ENCODE results near the gene SEPTIN14.
"Not testable (repeated sequence)": the region's sequence is repeated elsewhere in the genome, so short reads cannot be mapped to it uniquely, and the experiment has no call there.

SEPTIN14 gene

DNA sequence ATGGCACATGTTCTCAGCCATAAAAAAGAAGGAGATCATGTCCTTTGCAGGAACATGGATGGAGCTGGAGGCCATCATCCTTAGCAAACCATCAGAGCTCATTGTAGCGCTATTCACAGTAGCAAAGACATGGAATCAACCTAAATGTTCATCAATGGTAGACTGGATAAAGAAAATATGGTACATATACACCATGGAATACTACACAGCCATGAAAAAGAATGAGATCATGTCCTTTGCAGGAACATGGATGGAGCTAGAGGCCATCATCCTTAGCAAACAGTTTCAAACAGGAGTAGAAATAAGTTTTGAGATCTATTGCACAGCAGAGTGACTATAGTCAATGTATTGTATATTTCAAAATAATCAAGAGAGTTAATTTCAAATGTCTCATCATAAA is 17.4 kb downstream of the SEPTIN14 start:
- H3K4me1 ChIP-seq (ENCODE audit: control extremely low read depth in 1 of 4, control insufficient read depth in 4 of 4, insufficient read depth in 4 of 4, low read length in 3 of 4); H3K9me3 ChIP-seq (ENCODE audit: control extremely low read depth in 1 of 5, control insufficient read depth in 4 of 5, insufficient read depth in 2 of 5, low read depth in 1 of 5, low read length in 4 of 5); CTCF ChIA-PET; H3K27me3 ChIP-seq (replicated peaks in 2 of 5; ENCODE audit: control insufficient read depth in 4 of 5, insufficient read depth in 5 of 5, low read length in 4 of 5); POLR2A ChIA-PET; H3K27ac ChIP-seq (ENCODE audit: insufficient read depth in 1 of 2, low read depth in 1 of 2, low read length in 2 of 2, poor library complexity in 1 of 2, severe bottlenecking in 2 of 2); H3K36me3 ChIP-seq (ENCODE audit: control insufficient read depth in 4 of 4, insufficient read depth in 4 of 4, low read length in 3 of 4); H3K4me3 ChIP-seq (ENCODE audit: control insufficient read depth in 1 of 7, extremely low read depth in 1 of 7, insufficient read depth in 4 of 7, low read depth in 2 of 7, low read length in 6 of 7); DNase-seq: not testable (repeated sequence)
- no CpG with 5 or more reads among the region's 1 CpG for WGBS (ENCODE audit: insufficient coverage)

DNA sequence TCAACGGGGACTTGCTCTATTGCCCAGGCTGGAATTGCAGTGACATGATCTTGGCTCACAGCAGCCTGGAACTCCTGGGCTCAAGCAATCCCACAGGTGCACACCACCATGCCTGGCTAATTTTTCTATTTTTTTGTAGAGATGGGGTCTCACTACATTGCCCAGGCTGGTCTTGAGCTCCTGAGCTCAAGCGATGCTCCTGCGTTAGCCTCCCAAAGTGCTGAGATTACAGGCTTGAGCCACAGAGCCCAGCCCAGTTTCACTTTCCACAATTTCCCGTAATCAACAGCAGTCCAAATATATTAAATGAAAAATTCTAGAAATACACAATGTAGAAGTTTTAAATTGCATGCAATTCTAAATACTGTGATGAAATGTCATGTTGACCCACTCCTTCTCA is 24.0 kb downstream of the SEPTIN14 start:
- Histone ChIP-seq H3K4me1 (ENCODE audit: control extremely low read depth in 1 of 4, control insufficient read depth in 4 of 4, insufficient read depth in 4 of 4, low read length in 3 of 4) (no peaks in the 10 kb centered on the region), H3K36me3 (ENCODE audit: control insufficient read depth in 4 of 4, insufficient read depth in 4 of 4, low read length in 3 of 4) (no peaks in the 10 kb centered on the region), H3K9me3 (ENCODE audit: control extremely low read depth in 1 of 5, control insufficient read depth in 4 of 5, insufficient read depth in 2 of 5, low read depth in 1 of 5, low read length in 4 of 5) (no peaks in the 10 kb centered on the region), H3K4me3 (ENCODE audit: control insufficient read depth in 1 of 7, extremely low read depth in 1 of 7, insufficient read depth in 4 of 7, low read depth in 2 of 7, low read length in 6 of 7) (no peak overlapping the region), H3K27me3 (replicated peaks in 2 of 5; ENCODE audit: control insufficient read depth in 4 of 5, insufficient read depth in 5 of 5, low read length in 4 of 5) (no peaks in the 10 kb centered on the region), H3K27ac (ENCODE audit: insufficient read depth in 1 of 2, low read depth in 1 of 2, low read length in 2 of 2, poor library complexity in 1 of 2, severe bottlenecking in 2 of 2) (no peak overlapping the region)
- POLR2A ChIA-PET = no interaction called here
- CTCF ChIA-PET = interaction anchor here (1.3 kb wide), 1 partner anchor 24 kb away, joined by 3 read pairs; no protein-coding TSS in a partner anchor
- no peak for DNase-seq
- WGBS (ENCODE audit: insufficient coverage) = no CpG with 5 or more reads among the region's 4 CpGs

DNA sequence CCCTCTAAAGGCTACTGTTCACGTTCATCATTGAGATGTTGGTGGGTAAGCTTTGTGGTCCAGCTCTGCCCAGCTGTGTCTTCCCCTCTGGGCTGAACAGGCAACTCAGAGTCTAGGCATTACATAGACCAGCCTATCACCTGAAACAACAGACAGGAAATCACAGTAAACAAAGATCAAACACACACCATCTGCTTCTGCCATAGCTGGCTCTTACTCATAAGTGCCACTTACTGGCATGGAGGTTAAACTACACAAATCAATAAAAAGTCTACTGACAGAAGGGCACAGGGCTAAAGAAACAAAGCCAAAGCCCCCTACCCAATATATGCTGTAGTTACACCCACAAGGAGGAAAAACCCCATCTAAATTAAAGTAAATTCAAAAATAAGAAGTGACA is 35.0 kb downstream of the SEPTIN14 start:
- H3K27me3 ChIP-seq (replicated peaks in 2 of 5; ENCODE audit: control insufficient read depth in 4 of 5, insufficient read depth in 5 of 5, low read length in 4 of 5) = no peaks in the 10 kb centered on the region
- H3K27ac ChIP-seq (ENCODE audit: insufficient read depth in 1 of 2, low read depth in 1 of 2, low read length in 2 of 2, poor library complexity in 1 of 2, severe bottlenecking in 2 of 2) = no peak overlapping the region
- ChIA-PET CTCF (no interaction called here), POLR2A (no interaction called here)
- no peak overlapping the region for H3K4me3 ChIP-seq (ENCODE audit: control insufficient read depth in 1 of 7, extremely low read depth in 1 of 7, insufficient read depth in 4 of 7, low read depth in 2 of 7, low read length in 6 of 7)
- DNase-seq = no peak
- H3K36me3 ChIP-seq (ENCODE audit: control insufficient read depth in 4 of 4, insufficient read depth in 4 of 4, low read length in 3 of 4) = no peaks in the 10 kb centered on the region
- WGBS (ENCODE audit: insufficient coverage) = 100% methylated on average over 1 of the region's 1 CpG
- peaks cover 0 to 23% (median 11%) of the 10 kb centered on the region in 5 experiments for H3K9me3 ChIP-seq (ENCODE audit: control extremely low read depth in 1 of 5, control insufficient read depth in 4 of 5, insufficient read depth in 2 of 5, low read depth in 1 of 5, low read length in 4 of 5)
- H3K4me1 ChIP-seq (ENCODE audit: control extremely low read depth in 1 of 4, control insufficient read depth in 4 of 4, insufficient read depth in 4 of 4, low read length in 3 of 4) = no peaks in the 10 kb centered on the region

DNA sequence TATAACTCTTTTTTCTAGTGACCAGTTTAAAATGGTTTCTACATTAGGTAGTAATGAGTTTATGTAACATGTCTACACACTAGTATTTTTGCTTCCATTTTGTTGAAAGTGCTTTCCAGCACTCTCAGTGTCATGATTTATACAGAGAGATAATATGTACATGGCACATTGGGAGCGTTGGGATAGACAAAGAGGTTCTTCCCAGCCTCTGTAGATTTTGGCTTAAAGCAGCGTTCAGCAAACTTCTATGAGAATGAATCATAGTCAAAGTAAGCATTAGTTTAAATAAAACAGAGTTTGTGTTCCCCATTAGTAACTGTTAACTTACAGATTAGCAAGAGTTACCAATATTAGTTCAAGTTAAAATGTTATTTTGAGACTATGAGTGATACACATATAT is 43.9 kb downstream of the SEPTIN14 start:
- no peaks in the 10 kb centered on the region for H3K4me1 ChIP-seq (ENCODE audit: control extremely low read depth in 1 of 4, control insufficient read depth in 4 of 4, insufficient read depth in 4 of 4, low read length in 3 of 4)
- ChIA-PET POLR2A (no interaction called here), CTCF (no interaction called here)

DNA sequence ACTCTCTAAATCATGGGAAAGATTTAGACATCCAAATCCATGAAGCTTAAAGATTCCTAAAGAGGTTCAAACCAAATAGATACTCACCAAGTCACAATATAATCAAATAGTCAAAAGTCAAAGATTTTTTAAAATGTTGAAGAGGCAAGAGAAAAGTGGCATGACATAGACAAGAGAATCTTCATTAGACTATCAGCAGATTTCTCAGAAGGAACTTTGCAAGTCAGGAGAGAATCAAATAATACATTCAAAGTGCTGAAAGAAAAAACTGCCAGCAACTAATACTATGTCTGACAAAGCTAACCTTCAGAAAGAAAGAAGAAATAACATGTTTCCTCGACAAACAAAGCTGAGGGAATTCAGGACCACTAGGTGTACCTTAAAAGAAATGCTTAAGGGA is 65.3 kb downstream of the SEPTIN14 start:
- H3K9me3 ChIP-seq (ENCODE audit: control extremely low read depth in 1 of 5, control insufficient read depth in 4 of 5, insufficient read depth in 2 of 5, low read depth in 1 of 5, low read length in 4 of 5) = peaks cover 0 to 10% (median 7%) of the 10 kb centered on the region in 5 experiments
- H3K4me1 ChIP-seq (ENCODE audit: control extremely low read depth in 1 of 4, control insufficient read depth in 4 of 4, insufficient read depth in 4 of 4, low read length in 3 of 4); H3K27me3 ChIP-seq (replicated peaks in 2 of 5; ENCODE audit: control insufficient read depth in 4 of 5, insufficient read depth in 5 of 5, low read length in 4 of 5); H3K27ac ChIP-seq (ENCODE audit: insufficient read depth in 1 of 2, low read depth in 1 of 2, low read length in 2 of 2, poor library complexity in 1 of 2, severe bottlenecking in 2 of 2); H3K36me3 ChIP-seq (ENCODE audit: control insufficient read depth in 4 of 4, insufficient read depth in 4 of 4, low read length in 3 of 4); POLR2A ChIA-PET; H3K4me3 ChIP-seq (ENCODE audit: control insufficient read depth in 1 of 7, extremely low read depth in 1 of 7, insufficient read depth in 4 of 7, low read depth in 2 of 7, low read length in 6 of 7); CTCF ChIA-PET; DNase-seq: not testable (repeated sequence)
- no CpG with 5 or more reads among the region's 1 CpG for WGBS (ENCODE audit: insufficient coverage)

More for the DNA sequence above, 43.9 kb downstream of the SEPTIN14 start:
- Histone ChIP-seq H3K27ac (ENCODE audit: insufficient read depth in 1 of 2, low read depth in 1 of 2, low read length in 2 of 2, poor library complexity in 1 of 2, severe bottlenecking in 2 of 2) (no peak overlapping the region), H3K4me3 (ENCODE audit: control insufficient read depth in 1 of 7, extremely low read depth in 1 of 7, insufficient read depth in 4 of 7, low read depth in 2 of 7, low read length in 6 of 7) (no peak overlapping the region), H3K36me3 (ENCODE audit: control insufficient read depth in 4 of 4, insufficient read depth in 4 of 4, low read length in 3 of 4) (no peaks in the 10 kb centered on the region), H3K9me3 (ENCODE audit: control extremely low read depth in 1 of 5, control insufficient read depth in 4 of 5, insufficient read depth in 2 of 5, low read depth in 1 of 5, low read length in 4 of 5) (peaks cover 0 to 13% (median 9%) of the 10 kb centered on the region in 5 experiments), H3K27me3 (replicated peaks in 2 of 5; ENCODE audit: control insufficient read depth in 4 of 5, insufficient read depth in 5 of 5, low read length in 4 of 5) (no peaks in the 10 kb centered on the region)
- WGBS (ENCODE audit: insufficient coverage) = 60% methylated on average over 1 of the region's 2 CpGs
- no peak for DNase-seq

DNA sequence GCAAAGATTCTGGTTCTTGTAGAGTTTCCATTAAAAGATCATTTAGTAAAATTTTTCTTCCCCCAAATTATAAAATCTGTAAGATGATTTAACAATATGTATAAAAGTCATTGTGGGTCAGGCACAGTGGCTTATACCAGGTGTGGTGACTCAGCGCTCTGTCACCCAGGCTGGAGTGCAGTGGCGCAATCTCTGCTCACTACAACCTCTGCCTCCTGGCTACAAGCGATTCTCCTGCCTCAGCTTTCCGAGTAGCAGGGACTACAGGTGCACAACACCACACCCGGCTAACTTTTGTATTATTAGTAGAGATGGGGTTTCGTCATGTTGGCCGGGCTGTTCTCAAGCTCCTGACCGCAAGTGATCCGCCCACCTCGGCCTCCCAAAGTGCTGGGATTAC is 68.0 kb downstream of the SEPTIN14 start:
- no peak for DNase-seq
- WGBS (ENCODE audit: insufficient coverage) = 97% methylated on average over 6 of the region's 10 CpGs
- Histone ChIP-seq H3K4me1 (ENCODE audit: control extremely low read depth in 1 of 4, control insufficient read depth in 4 of 4, insufficient read depth in 4 of 4, low read length in 3 of 4) (no peaks in the 10 kb centered on the region), H3K9me3 (ENCODE audit: control extremely low read depth in 1 of 5, control insufficient read depth in 4 of 5, insufficient read depth in 2 of 5, low read depth in 1 of 5, low read length in 4 of 5) (peaks cover 0 to 10% (median 7%) of the 10 kb centered on the region in 5 experiments), H3K4me3 (ENCODE audit: control insufficient read depth in 1 of 7, extremely low read depth in 1 of 7, insufficient read depth in 4 of 7, low read depth in 2 of 7, low read length in 6 of 7) (no peak overlapping the region), H3K27ac (ENCODE audit: insufficient read depth in 1 of 2, low read depth in 1 of 2, low read length in 2 of 2, poor library complexity in 1 of 2, severe bottlenecking in 2 of 2) (no peak overlapping the region), H3K36me3 (ENCODE audit: control insufficient read depth in 4 of 4, insufficient read depth in 4 of 4, low read length in 3 of 4) (no peaks in the 10 kb centered on the region), H3K27me3 (replicated peaks in 2 of 5; ENCODE audit: control insufficient read depth in 4 of 5, insufficient read depth in 5 of 5, low read length in 4 of 5) (no peaks in the 10 kb centered on the region)
- ChIA-PET CTCF (no interaction called here), POLR2A (no interaction called here)

DNA sequence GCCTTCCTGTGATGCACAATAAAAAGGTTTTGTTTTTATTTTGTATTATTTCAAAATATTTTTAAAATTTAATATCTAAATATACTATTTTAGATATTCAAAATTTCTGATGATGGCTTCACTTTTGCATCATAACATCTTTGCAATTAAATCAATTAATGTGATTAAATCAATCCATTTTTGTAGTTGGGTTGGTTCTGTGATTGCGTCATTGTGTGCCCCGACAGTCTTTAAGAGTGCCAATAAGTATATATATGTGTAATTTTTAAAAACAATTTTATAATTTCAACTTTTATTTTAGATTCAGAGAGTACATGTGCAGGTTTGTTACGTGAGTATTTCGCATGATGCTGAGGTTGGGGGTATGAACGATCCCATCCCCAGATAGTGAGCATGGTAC is 70.5 kb downstream of the SEPTIN14 start:
- no peak for DNase-seq
- POLR2A ChIA-PET = no interaction called here
- H3K4me1 ChIP-seq (ENCODE audit: control extremely low read depth in 1 of 4, control insufficient read depth in 4 of 4, insufficient read depth in 4 of 4, low read length in 3 of 4) = no peaks in the 10 kb centered on the region
- no peaks in the 10 kb centered on the region for H3K9me3 ChIP-seq (ENCODE audit: control extremely low read depth in 1 of 5, control insufficient read depth in 4 of 5, insufficient read depth in 2 of 5, low read depth in 1 of 5, low read length in 4 of 5)
- CTCF ChIA-PET = no interaction called here
- H3K4me3 ChIP-seq (ENCODE audit: control insufficient read depth in 1 of 7, extremely low read depth in 1 of 7, insufficient read depth in 4 of 7, low read depth in 2 of 7, low read length in 6 of 7) = no peak overlapping the region
- no peak overlapping the region for H3K27ac ChIP-seq (ENCODE audit: insufficient read depth in 1 of 2, low read depth in 1 of 2, low read length in 2 of 2, poor library complexity in 1 of 2, severe bottlenecking in 2 of 2)
- no peaks in the 10 kb centered on the region for H3K27me3 ChIP-seq (replicated peaks in 2 of 5; ENCODE audit: control insufficient read depth in 4 of 5, insufficient read depth in 5 of 5, low read length in 4 of 5)
- no peaks in the 10 kb centered on the region for H3K36me3 ChIP-seq (ENCODE audit: control insufficient read depth in 4 of 4, insufficient read depth in 4 of 4, low read length in 3 of 4)
- 100% methylated on average over 3 of the region's 5 CpGs for WGBS (ENCODE audit: insufficient coverage)

All from common myeloid progenitor, CD34-positive (primary cell).